ENCODE measurements around the gene EPHA3.

Gene EPHA3

DNA sequence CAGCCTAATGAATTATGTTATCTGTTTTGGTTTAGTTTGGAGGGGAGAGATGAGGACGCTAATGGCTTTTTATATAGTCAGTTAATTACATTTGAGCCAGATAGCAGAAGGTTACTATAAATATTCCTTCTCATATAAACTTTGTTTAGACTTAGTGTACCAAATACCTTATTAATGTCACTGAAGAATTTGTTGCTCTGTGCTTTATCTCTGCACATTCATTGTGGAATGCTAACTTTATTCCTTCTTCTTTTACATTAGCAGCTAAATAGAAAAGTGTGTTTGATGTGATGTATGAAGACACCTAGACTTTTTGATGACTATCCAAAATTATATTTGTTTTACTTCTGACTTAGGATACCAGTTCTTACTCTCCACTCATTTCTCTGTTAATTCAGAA, 105.2 kb downstream of the EPHA3 start:
- TF ChIP-seq, protein P1, sequence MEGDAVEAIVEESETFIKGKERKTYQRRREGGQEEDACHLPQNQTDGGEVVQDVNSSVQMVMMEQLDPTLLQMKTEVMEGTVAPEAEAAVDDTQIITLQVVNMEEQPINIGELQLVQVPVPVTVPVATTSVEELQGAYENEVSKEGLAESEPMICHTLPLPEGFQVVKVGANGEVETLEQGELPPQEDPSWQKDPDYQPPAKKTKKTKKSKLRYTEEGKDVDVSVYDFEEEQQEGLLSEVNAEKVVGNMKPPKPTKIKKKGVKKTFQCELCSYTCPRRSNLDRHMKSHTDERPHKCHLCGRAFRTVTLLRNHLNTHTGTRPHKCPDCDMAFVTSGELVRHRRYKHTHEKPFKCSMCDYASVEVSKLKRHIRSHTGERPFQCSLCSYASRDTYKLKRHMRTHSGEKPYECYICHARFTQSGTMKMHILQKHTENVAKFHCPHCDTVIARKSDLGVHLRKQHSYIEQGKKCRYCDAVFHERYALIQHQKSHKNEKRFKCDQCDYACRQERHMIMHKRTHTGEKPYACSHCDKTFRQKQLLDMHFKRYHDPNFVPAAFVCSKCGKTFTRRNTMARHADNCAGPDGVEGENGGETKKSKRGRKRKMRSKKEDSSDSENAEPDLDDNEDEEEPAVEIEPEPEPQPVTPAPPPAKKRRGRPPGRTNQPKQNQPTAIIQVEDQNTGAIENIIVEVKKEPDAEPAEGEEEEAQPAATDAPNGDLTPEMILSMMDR (IDR thresholded peaks at IDR 0.05; ENCODE audit: borderline replicate concordance, control extremely low read depth, extremely low read depth, insufficient read depth, missing control alignments): no peak
- in situ Hi-C loops (cut with MboI; ENCODE audit: low sequenced_read_pairs, unreplicated experiment): no loop called here
- DNase-seq (ENCODE audit: low spot score): no peak

DNA sequence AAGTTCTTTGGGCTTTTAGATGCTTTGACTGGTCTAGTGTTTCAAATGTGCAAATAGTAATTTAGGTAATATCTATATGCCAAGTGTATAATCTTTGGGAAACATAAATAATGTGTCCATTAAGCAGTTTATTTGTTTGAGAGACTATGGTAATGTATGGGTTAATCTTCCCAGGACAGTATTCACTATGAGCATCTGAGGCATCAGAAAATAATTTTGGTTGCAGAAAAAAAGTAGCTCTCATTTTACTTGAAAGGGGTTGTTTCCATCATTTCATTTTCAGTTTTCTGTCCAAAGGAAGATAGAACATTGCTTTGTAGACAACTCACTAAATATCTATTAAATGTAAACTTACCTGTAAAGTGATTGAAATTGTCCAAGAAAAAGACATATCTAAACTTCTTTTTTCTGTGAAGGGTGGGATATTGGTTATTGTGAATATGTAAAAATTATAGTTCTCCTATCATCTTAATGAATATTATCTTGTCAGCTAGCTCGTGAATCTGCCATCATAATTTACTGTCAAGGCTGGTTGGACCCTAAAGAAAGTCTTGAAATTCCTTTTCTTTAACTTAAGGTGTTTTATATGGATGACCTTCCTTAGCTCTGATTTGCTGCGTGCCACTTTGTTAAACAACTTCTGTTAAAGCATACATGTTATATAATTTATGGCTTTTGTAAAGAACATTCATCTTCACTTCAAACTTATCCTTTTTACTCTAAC, 108.8 kb downstream of the EPHA3 start:
- in situ Hi-C loops (cut with MboI; ENCODE audit: low sequenced_read_pairs, unreplicated experiment): no loop called here
- no peak for DNase-seq (ENCODE audit: low spot score)
- TF ChIP-seq, protein P1 (IDR thresholded peaks at IDR 0.05; ENCODE audit: borderline replicate concordance, control extremely low read depth, extremely low read depth, insufficient read depth, missing control alignments): no peak

DNA sequence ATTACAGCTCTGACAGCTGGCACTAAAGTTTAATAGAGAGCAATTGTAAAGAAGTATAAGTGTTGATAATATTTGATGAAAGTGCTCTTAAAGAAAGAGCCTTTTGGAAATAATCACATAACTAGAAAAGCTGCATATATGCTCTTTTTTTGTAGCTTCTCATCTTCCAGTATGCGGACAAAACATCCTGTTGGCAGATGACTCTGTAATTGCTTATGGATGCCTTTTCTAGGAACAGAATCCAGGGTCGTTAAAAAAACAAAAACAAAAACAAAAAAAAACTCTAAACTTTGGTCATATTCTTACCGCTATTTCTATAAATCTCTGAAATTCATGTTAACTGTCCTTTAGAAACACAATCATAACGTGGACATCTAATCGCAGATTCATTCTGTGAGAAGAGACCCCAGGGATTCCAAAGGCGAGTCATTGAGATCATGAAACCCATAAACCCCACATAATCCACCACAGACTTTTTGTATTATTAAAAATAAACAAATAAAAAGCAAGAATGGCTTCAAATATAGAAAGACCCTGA, 109.8 kb downstream of the EPHA3 start:
- in situ Hi-C loops (cut with MboI; ENCODE audit: low sequenced_read_pairs, unreplicated experiment): no loop called here
- no peak for DNase-seq (ENCODE audit: low spot score)
- TF ChIP-seq, protein P1 (IDR thresholded peaks at IDR 0.05; ENCODE audit: borderline replicate concordance, control extremely low read depth, extremely low read depth, insufficient read depth, missing control alignments): no peak

DNA sequence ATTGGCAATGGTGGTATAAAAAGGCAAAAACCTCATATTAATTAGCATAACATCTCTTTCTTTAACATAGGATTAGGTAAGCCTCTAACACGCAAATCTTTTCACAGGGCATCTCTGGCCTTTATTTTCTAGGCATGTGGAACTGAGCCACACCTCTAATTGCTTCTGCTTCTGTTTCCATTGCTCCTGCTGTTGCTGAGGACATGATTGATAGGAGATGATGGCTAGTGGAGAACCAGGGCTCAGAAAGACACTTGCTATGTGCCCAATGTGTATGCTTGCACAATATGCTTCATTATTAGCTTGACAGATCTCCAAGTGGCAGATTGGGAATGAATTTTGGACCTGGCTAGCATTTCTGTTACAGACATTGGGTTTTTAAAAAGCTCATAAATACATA, 114.5 kb downstream of the EPHA3 start:
- in situ Hi-C loops (cut with MboI; ENCODE audit: low sequenced_read_pairs, unreplicated experiment): no loop called here
- TF ChIP-seq, protein P1 (IDR thresholded peaks at IDR 0.05; ENCODE audit: borderline replicate concordance, control extremely low read depth, extremely low read depth, insufficient read depth, missing control alignments): no peak
- DNase-seq (ENCODE audit: low spot score): no peak

DNA sequence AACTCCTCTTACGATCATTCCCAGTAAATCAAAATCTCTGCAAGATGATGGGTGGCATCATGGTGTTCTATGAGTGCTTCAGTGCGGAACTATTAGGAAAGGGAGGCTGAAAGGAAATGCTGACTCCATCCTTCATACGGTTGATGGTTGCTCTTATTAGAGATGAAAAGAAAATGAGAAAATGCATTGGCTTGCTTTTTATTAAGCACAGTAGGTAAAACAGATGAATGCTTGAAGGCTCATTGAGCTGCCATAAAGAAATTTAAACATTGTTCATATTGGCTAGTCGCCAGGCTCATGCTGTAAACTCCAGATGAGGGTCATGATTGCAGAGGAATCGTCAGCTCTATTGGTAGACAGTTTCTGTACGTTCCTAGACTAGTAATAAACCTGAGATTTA, 115.8 kb downstream of the EPHA3 start:
- DNase-seq (ENCODE audit: low spot score): no peak
- in situ Hi-C loops (cut with MboI; ENCODE audit: low sequenced_read_pairs, unreplicated experiment): no loop called here
- TF ChIP-seq, protein P1 (IDR thresholded peaks at IDR 0.05; ENCODE audit: borderline replicate concordance, control extremely low read depth, extremely low read depth, insufficient read depth, missing control alignments): no peak

DNA sequence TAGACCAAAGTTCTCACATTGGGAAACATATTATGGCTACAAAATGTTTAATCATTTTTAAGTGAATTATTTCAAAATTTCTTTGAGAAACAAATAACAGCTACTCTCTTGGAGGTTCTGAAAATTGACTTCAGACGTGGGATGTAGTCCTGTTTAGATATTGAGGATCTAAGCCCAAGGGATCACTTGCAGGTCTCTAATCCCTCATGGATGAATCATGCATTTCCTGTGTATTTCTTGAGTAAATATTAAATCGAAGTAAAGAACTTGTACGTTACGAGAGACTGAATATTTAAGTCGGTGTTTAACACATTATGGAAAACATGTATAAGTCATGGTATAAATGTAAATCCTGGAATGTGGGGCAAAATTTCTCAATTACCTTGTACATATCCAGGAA, 119.8 kb downstream of the EPHA3 start:
- in situ Hi-C loops (cut with MboI; ENCODE audit: low sequenced_read_pairs, unreplicated experiment): no loop called here
- DNase-seq (ENCODE audit: low spot score): no peak
- TF ChIP-seq, protein P1 (IDR thresholded peaks at IDR 0.05; ENCODE audit: borderline replicate concordance, control extremely low read depth, extremely low read depth, insufficient read depth, missing control alignments): no peak
